HG02981 (cell line): ENCODE measurements around the gene COTL1.

Source experiments
- ATAC-seq: cut with Tn5 transposase; IDR thresholded peaks from one replicate; pipeline ENCODE4 v1.9.1; 2021; ENCODE audit warnings: mild to moderate bottlenecking, moderate library complexity; ENCODE audit not compliant: unreplicated experiment

Gene COTL1

GRCh38 chr16:84614968-84615813 is 2.7 kb downstream of the COTL1 start:
- ATAC-seq, result no peak

GRCh38 chr16:84614623-84614967 is 3.3 kb downstream of the COTL1 start:
- ATAC-seq, result no peak

DNA sequence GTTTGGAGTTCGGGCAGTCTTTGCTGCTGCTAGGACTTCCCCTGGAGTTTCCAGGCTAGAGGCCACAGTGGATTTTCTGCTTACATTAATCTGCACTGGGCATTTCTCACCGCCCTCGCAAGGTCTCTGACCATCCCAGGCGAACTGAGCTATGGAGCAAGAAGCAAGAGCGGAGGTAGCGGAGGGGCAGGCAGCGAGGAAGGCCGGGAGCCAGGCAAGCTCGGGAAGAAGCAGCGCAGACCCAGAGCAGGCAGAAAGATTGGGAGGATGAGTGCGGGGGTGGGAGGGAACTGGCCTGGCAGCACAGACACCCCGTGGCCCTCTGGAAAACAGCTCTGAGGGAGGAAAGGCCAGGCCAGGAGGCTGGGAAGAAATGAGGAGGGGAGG is 3.8 kb downstream of the COTL1 start:
- no peak for ATAC-seq

DNA sequence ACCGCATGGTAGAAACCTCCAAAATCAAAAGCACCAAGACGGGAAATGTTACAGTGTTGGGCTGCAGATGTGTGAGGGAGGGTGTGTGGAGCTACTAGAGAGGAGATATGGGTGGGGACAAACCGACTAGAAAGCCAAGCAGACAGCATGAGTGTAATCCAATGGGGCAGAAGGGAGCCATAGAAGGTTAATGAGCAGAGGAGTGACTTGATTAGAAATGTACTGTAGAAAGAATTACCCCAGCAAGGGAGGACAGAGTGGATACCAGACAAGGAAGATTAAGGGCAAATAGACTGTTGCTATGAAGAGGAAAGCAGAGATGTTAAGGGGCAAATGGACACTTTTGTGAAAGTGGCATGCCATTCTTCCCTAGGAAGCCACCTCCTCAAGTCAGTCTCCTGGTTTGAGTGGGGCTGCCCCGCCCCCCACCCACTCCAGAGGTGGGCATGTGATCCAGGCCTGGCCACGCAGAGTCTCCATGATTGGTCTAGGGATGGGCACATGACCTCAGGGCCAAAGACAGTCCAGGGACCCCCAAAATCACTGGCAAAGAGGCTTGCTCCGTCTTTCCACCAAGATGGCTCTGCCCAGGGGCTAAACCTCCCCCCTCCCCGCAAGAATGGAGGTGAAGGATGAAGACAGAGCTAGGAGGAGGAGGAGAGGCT is 4.3 kb downstream of the COTL1 start:
- ATAC-seq, result no peak

- no peak for ATAC-seq
These were observed 5.2 kb downstream of the COTL1 start for GRCh38 chr16:84612686-84613085.

DNA sequence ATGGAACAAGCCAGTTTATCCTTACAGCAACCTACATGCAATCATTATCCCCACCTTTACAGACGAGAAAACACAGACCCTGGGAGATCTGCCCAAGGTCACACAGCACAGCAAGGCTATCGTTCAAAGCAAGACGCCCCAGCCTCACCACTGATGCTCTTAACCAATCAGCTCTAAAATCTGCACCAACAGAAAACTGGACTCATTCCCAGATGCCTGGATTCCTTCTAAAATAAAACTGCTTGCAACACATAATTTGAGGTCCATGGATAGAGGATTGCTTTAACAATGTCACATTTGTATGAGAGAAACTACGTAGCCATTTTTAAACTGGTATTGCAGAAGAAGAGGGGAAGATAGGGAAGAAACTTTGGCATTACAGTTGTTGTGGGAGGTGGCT is 6.8 kb downstream of the COTL1 start:
- no peak for ATAC-seq

DNA sequence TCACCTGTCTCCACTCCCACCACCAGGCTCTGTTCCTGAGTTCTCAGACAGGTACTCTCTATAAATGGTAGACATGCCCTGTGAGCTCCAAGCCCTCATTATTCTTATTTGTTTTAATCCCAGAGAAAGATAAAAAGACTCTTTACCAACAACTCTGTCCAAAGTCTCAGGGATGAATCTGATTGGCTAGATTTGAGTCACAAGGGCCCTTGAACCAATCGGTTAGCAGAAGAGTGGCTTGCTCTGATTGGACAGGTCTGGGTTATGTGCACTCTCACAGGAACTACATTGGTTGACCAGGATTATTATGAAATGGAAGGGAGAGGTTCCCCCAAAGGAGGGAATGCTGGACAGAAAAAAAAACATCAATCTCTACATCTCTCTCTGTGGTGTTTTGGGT is 7.5 kb downstream of the COTL1 start:
- no peak for ATAC-seq

- ATAC-seq, result no peak
These were observed 8.2 kb downstream of the COTL1 start for GRCh38 chr16:84609563-84610177.

DNA sequence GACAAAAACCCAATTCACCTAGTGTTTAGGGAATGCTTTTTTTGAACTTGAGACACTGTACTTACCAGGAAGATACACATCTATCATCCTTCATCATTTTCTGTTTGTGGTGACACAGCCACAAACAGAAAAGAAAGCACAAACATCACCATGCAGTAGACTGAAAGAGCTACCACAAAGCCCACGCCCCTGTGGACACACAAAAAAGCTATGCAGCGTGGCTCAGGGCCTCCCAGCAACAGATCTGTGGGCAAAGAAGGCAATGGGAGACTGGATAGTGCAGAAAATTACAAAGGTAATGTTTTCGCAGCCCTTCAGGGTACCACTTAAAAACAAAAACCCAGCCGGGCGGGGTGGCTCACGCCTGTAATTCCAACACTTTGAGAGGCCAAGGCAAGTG is 9.6 kb downstream of the COTL1 start:
- ATAC-seq, result no peak

- no peak for ATAC-seq
These were observed 10.2 kb downstream of the COTL1 start for GRCh38 chr16:84607694-84608093.

DNA sequence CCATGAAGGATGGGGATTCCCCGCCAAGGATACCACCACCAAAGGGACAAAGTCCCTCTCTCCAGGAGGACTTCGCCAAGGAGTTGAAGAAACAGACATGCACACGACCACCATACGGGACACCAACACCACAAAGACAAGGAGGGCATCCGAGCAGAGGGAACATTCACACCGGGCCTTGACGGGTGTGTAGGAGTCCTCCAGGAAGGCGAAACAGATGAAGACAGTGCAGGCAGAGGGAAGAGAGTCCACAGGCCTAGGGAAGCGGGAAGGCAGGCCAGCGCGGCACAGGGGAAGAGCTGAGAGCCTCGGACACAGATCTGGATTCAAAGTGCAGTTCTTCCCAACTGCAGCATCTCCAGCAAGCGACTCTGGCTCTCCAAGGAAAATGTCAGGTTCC is 10.8 kb downstream of the COTL1 start:
- no peak for ATAC-seq

- no peak for ATAC-seq
These were observed 11.6 kb downstream of the COTL1 start for GRCh38 chr16:84606081-84606875.

GRCh38 chr16:84605339-84605848 is 12.5 kb downstream of the COTL1 start:
- no peak for ATAC-seq

GRCh38 chr16:84604477-84605013 is 13.3 kb downstream of the COTL1 start:
- ATAC-seq, result no peak

- no peak for ATAC-seq
These were observed 13.9 kb downstream of the COTL1 start for GRCh38 chr16:84603940-84604339.

- no peak for ATAC-seq
These were observed 14.6 kb downstream of the COTL1 start for GRCh38 chr16:84603140-84603816.

GRCh38 chr16:84600343-84601229 is 17.3 kb downstream of the COTL1 start:
- ATAC-seq, result peak; percentile 63

GRCh38 chr16:84599521-84600202 is 18.2 kb downstream of the COTL1 start:
- ATAC-seq, result peak; percentile 42

GRCh38 chr16:84598360-84598759 is 19.5 kb downstream of the COTL1 start:
- ATAC-seq, result no peak
